ENCODE results near the gene DOCK10.

DNA sequence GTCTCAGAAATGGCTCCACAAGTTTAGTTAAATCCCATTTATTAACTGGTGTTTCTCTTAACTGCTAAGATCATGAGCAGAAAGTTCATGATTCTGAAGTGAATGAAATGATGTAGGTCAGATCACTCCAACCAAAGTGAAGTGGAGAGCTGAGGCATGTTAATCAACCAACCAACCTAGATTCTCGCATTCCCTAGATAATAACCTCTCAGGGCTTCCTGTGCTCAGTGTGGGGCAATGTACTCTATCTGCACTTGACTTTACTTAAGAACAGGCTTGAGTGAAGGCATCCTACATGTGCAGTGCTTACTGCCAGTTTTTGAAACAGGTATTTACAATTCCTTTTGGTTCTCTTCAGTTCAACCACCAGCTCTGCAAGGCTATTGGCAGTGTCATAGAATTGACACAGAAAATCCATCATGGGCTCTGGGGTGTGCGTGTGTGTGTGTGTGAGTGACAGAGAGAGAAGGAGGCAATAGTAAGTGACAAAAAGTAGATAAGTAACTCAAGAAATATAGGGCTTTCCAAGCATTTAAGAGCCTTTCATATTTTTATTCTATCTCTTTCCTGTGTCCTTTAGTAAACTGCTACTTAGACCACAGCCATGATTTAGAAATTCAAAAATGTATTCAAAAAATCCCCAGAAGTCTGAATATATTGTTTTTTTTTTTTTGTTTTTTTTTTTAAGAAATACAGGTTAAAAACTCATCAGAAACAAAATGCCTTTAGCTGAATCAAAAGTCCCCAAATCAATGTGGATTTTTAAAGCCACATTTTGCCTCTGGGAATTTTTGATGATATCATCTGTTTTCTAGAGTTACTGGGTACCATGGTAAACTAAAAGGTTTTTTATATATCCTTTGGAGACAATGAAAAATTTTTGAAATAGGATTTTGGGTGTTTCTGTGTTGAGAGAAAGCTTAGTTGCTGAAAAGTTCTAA, 28.6 kb downstream of the DOCK10 start:
- TF ChIP-seq MYC (IDR thresholded peaks at IDR 0.05; ENCODE audit: low read depth, low read length) (no peak), JUN (IDR thresholded peaks at IDR 0.05; ENCODE audit: borderline replicate concordance, insufficient read depth, insufficient read length, low read depth) (no peak), POLR2A (IDR thresholded peaks at IDR 0.05; ENCODE audit: low read depth, low read length) (no peak), GATA2 (IDR thresholded peaks at IDR 0.05; ENCODE audit: insufficient read depth, insufficient read length, low read depth, low read length) (no peak)
- TF ChIP-seq, protein P1, sequence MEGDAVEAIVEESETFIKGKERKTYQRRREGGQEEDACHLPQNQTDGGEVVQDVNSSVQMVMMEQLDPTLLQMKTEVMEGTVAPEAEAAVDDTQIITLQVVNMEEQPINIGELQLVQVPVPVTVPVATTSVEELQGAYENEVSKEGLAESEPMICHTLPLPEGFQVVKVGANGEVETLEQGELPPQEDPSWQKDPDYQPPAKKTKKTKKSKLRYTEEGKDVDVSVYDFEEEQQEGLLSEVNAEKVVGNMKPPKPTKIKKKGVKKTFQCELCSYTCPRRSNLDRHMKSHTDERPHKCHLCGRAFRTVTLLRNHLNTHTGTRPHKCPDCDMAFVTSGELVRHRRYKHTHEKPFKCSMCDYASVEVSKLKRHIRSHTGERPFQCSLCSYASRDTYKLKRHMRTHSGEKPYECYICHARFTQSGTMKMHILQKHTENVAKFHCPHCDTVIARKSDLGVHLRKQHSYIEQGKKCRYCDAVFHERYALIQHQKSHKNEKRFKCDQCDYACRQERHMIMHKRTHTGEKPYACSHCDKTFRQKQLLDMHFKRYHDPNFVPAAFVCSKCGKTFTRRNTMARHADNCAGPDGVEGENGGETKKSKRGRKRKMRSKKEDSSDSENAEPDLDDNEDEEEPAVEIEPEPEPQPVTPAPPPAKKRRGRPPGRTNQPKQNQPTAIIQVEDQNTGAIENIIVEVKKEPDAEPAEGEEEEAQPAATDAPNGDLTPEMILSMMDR (IDR thresholded peaks at IDR 0.05; ENCODE audit: extremely low read depth in 1 of 2, insufficient read depth in 1 of 2, low read depth in 1 of 2, low read length in 2 of 2) = no peak
